ENCODE measurements around the gene TEPSIN. TPM values are rescaled to one million over a fixed set of nuclear protein-coding genes. Genes with fewer than 3 reads are reported as not detected.

The TEPSIN gene
- total and polyA plus RNA-seq, 2 of the 8 experiments (the other 6 are each of a cell fraction or from before 2014, with no cell fraction given), result 22.9 to 28.0 TPM

GRCh38 chr17:81179861-81180260 lies 59.0 kb downstream of the TEPSIN start:
- Histone ChIP-seq H3K27me3 (replicated peaks in 1 of 4; ENCODE audit: control insufficient read depth in 3 of 4, extremely low read depth in 1 of 4, insufficient read depth in 3 of 4, low read length in 3 of 4) (no peaks in the 10 kb centered on the region), H3K27ac (ENCODE audit: low read depth, low read length) (no peak overlapping the region)
- CTCF ChIA-PET (ENCODE audit: partially characterized antibody), result interaction anchor here (0.7 to 3.2 kb wide), 9 partner anchors 10 to 73 kb away, joined by 3 to 13 read pairs (median 4); no protein-coding TSS in a partner anchor

More at GRCh38 chr17:81179861-81180260, 59.0 kb downstream of the TEPSIN start:
- Histone ChIP-seq H3K9me3 (ENCODE audit: insufficient read depth in 2 of 2, low read depth in 1 of 2, low read length in 1 of 2) (no peaks in the 10 kb centered on the region; a peak in 1 of 4 replicates), H2AFZ (ENCODE audit: low read length) (no peak overlapping the region), H3K79me2 (ENCODE audit: control insufficient read depth in 1 of 2, insufficient read depth in 2 of 2, low read length in 2 of 2) (no peaks in the 10 kb centered on the region), H3K56ac (replicated peaks; ENCODE audit: insufficient read length, low read depth, low read length) (no peak overlapping the region), H3K36me3 (ENCODE audit: control insufficient read depth in 2 of 4, insufficient read depth in 4 of 4, low read length in 3 of 4) (no peaks in the 10 kb centered on the region), H2BK12ac (ENCODE audit: low read depth, low read length) (no peak overlapping the region), H2BK20ac (ENCODE audit: low read length) (no peak overlapping the region), H2BK120ac (replicated peaks; ENCODE audit: low read depth, low read length) (no peak overlapping the region), H3K4me2 (ENCODE audit: insufficient read depth in 1 of 2, low read depth in 2 of 2, low read length in 2 of 2) (no peak overlapping the region), H4K20me1 (replicated peaks in 1 of 2; ENCODE audit: control insufficient read depth in 1 of 2, insufficient read depth in 2 of 2, low read length in 2 of 2) (peaks cover 0 to 3% of the 10 kb centered on the region in 2 experiments), H4K8ac (ENCODE audit: extremely low read depth, insufficient read depth, low read length) (no peak overlapping the region), H2AK5ac (ENCODE audit: low read depth, low read length) (no peak overlapping the region), H3K4ac (replicated peaks; ENCODE audit: insufficient read length, low read depth, low read length) (no peak overlapping the region), H2BK5ac (ENCODE audit: low read depth, low read length) (no peak overlapping the region), H3K23ac (ENCODE audit: insufficient read length) (no peak overlapping the region), H3K4me1 (replicated peaks in 1 of 4; ENCODE audit: control insufficient read depth in 3 of 4, insufficient read depth in 4 of 4, low read length in 3 of 4) (peaks cover 0 to 5% (median under 1%) of the 10 kb centered on the region in 4 experiments; a peak in 2 of 7 replicates), H3K9ac (replicated peaks in 1 of 4; ENCODE audit: extremely low read depth in 1 of 4, low read depth in 3 of 4, low read length in 3 of 4) (no peak overlapping the region), H3K23me2 (ENCODE audit: low read depth, low read length) (no peaks in the 10 kb centered on the region), H3K79me1 (ENCODE audit: low read depth, low read length) (no peaks in the 10 kb centered on the region), H4K91ac (replicated peaks; ENCODE audit: insufficient read length, low read length) (no peak overlapping the region), H4K5ac (ENCODE audit: insufficient read length, low read depth, low read length) (no peak overlapping the region), H3K4me3 (ENCODE audit: extremely low read depth in 1 of 4, insufficient read depth in 2 of 4, low read depth in 3 of 4, low read length in 4 of 4) (no peak overlapping the region), H3K14ac (ENCODE audit: insufficient read length) (no peak overlapping the region), H2BK15ac (ENCODE audit: low read length) (no peak overlapping the region), H3K18ac (ENCODE audit: extremely low read depth, low read length) (no peak overlapping the region)
- WGBS, 2 experiments (ENCODE audit: extremely low coverage in 1 of 2, insufficient coverage in 1 of 2, insufficient read length in 1 of 2, insufficient replicate concordance in 2 of 2, low coverage in 1 of 2, low lambda C conversion rate in 2 of 2, missing lambda C conversion rate in 1 of 2), result 90% methylated on average over 12 of the region's 12 CpGs; no CpG with 5 or more reads in 1 of the 2 experiments
- POLR2A ChIA-PET (ENCODE audit: partially characterized antibody), result interaction anchor here (1.3 to 1.6 kb wide), 4 partner anchors 9 to 59 kb away, joined by 4 to 5 read pairs (median 5); partner anchors contain the start of genes NDUFAF8 and TEPSIN
- DNase-seq (ENCODE audit: low read depth in 1 of 2, low spot score in 2 of 2), result no peak
- TF ChIP-seq CBX8 (IDR thresholded peaks at IDR 0.05; ENCODE audit: borderline replicate concordance, low read depth, low read length) (no peak), NANOG (IDR thresholded peaks at IDR 0.05; ENCODE audit: insufficient read depth, low read depth, low read length, poor library complexity, severe bottlenecking) (no peak), BACH1 (IDR thresholded peaks at IDR 0.05; ENCODE audit: low read length) (no peak), TBP (IDR thresholded peaks at IDR 0.05; ENCODE audit: low read depth, low read length) (no peak)
- FAIRE-seq, result no peak

All from H1 (cell line).